IMR-90 (cell line): ENCODE measurements around the gene KLF7. TPM values are rescaled to one million over a fixed set of nuclear protein-coding genes. Genes with fewer than 3 reads are reported as not detected.

Source experiments
- ATAC-seq: fragments of 200-7000 bp; cut with Tn5 transposase; 2 replicates; pipeline ENCODE4 v1.9.1; 2020; ENCODE audit warnings: low read depth, mild to moderate bottlenecking, moderate library complexity
- BruUV-seq: library from RNA; stranded (reverse); fragments of 400-500 nt; replicated peaks from 2 replicates; lab custom pipeline; 2021; lab: Mats Ljungman, UMichigan
- CTCF ChIA-PET: fragments of 300-600 bp; formaldehyde crosslinking; extraction: SDS; loops from one replicate; lab custom pipeline; 2021; ENCODE audit warnings: antibody characterized with exemption; lab: Yijun Ruan, JAX
- POLR2A ChIA-PET: fragments of 300-600 bp; sonication (Branson Sonifier 250); formaldehyde crosslinking; loops from one replicate; lab custom pipeline; 2022; ENCODE audit warnings: antibody characterized with exemption; ENCODE audit not compliant: unreplicated experiment; lab: Charles Lee
- DNase-seq: peaks from one replicate; pipeline ENCODE4 v3.0.0; 2013
- H2AFZ ChIP-seq: replicated peaks from 2 replicates; pipeline ENCODE3; 2013; ENCODE audit warnings: low read length, mild to moderate bottlenecking; ENCODE audit not compliant: poor library complexity
- H2AK5ac ChIP-seq: 2 replicates; pipeline ENCODE4 v1.6.1; 2013; ENCODE audit warnings: low read depth, low read length, inconsistent platforms
- H2AK9ac ChIP-seq: replicated peaks from 2 replicates; pipeline ENCODE3; 2013; ENCODE audit warnings: mild to moderate bottlenecking, low read depth, low read length, moderate library complexity; ENCODE audit not compliant: poor library complexity
- H2BK120ac ChIP-seq: 2 replicates; pipeline ENCODE4 v1.6.1; 2013; ENCODE audit warnings: low read depth, low read length, inconsistent platforms
- H2BK15ac ChIP-seq: 3 replicates; pipeline ENCODE4 v1.6.1; 2013; ENCODE audit warnings: low read depth, low read length, inconsistent platforms
- H2BK20ac ChIP-seq: 2 replicates; pipeline ENCODE4 v1.6.1; 2013; ENCODE audit warnings: low read depth, mild to moderate bottlenecking, inconsistent platforms, low read length, moderate library complexity
- H2BK5ac ChIP-seq: 2 replicates; pipeline ENCODE4 v1.6.1; 2013; ENCODE audit warnings: mild to moderate bottlenecking, low read depth, low read length, inconsistent platforms; ENCODE audit not compliant: poor library complexity, severe bottlenecking
- H3K14ac ChIP-seq: replicated peaks from 2 replicates; pipeline ENCODE4 v1.6.1; 2013; ENCODE audit warnings: low read depth, low read length, inconsistent platforms
- H3K18ac ChIP-seq: 2 replicates; pipeline ENCODE4 v1.6.1; 2013; ENCODE audit warnings: low read depth, low read length, control low read depth
- H3K23ac ChIP-seq: 2 replicates; pipeline ENCODE4 v1.6.1; 2013; ENCODE audit warnings: low read depth, low read length, inconsistent platforms
- H3K27ac ChIP-seq: 2 replicates; pipeline ENCODE4 v1.5.1; 2013; ENCODE audit warnings: mild to moderate bottlenecking, control low read depth, low read length; ENCODE audit not compliant: insufficient read depth
- H3K27me3 ChIP-seq: 2 replicates; pipeline ENCODE4 v1.6.1; 2013; ENCODE audit warnings: low read length; ENCODE audit not compliant: control insufficient read depth, insufficient read depth
- H3K36me3 ChIP-seq: 2 replicates; pipeline ENCODE4 v1.6.1; 2013; ENCODE audit warnings: low read length, mixed read lengths; ENCODE audit not compliant: control insufficient read depth, insufficient read depth
- H3K4ac ChIP-seq: 2 replicates; pipeline ENCODE4 v1.6.1; 2013; ENCODE audit warnings: low read depth, low read length, inconsistent platforms
- H3K4me1 ChIP-seq: 2 replicates; pipeline ENCODE4 v1.6.1; 2013; ENCODE audit warnings: low read length, mixed read lengths; ENCODE audit not compliant: control insufficient read depth, insufficient read depth
- H3K4me2 ChIP-seq: 2 replicates; pipeline ENCODE4 v1.6.1; 2013; ENCODE audit warnings: low read depth, mild to moderate bottlenecking, control low read depth, low read length, moderate library complexity
- H3K4me3 ChIP-seq: 2 replicates; pipeline ENCODE4 v1.5.1; 2013; ENCODE audit warnings: low read depth, mild to moderate bottlenecking, control low read depth, low read length, moderate library complexity; ENCODE audit not compliant: insufficient read depth
- H3K56ac ChIP-seq: 2 replicates; pipeline ENCODE4 v1.6.1; 2013; ENCODE audit warnings: low read length, inconsistent platforms; ENCODE audit not compliant: insufficient read depth; ENCODE audit errors: extremely low read depth
- H3K79me1 ChIP-seq, 2 experiments: 2 replicates each; pipeline ENCODE4 v1.6.1; 2013; ENCODE audit warnings: low read length in 2 of 2, inconsistent platforms in 1 of 2, low read depth in 1 of 2
- H3K9ac ChIP-seq: 2 replicates; pipeline ENCODE4 v1.6.1; 2013; ENCODE audit warnings: low read depth, low read length, control low read depth
- H3K9me1 ChIP-seq: 2 replicates; pipeline ENCODE4 v1.6.1; 2013; ENCODE audit warnings: low read length, inconsistent platforms; ENCODE audit not compliant: insufficient read depth
- H3K9me3 ChIP-seq: 2 replicates; pipeline ENCODE4 v1.6.1; 2013; ENCODE audit warnings: low read length; ENCODE audit not compliant: control insufficient read depth, insufficient read depth
- H4K20me1 ChIP-seq: 2 replicates; pipeline ENCODE4 v1.6.1; 2013; ENCODE audit warnings: low read length, inconsistent platforms; ENCODE audit not compliant: insufficient read depth
- H4K5ac ChIP-seq: 2 replicates; pipeline ENCODE4 v1.6.1; 2013; ENCODE audit warnings: mild to moderate bottlenecking, low read depth, low read length, control low read depth
- H4K8ac ChIP-seq, 2 experiments: 2 replicates each; pipeline ENCODE4 v1.6.1; 2013; ENCODE audit warnings: low read depth in 2 of 2, low read length in 2 of 2, control low read depth in 1 of 2, inconsistent platforms in 1 of 2
- H4K91ac ChIP-seq: 2 replicates; pipeline ENCODE4 v1.6.1; 2013; ENCODE audit warnings: low read depth, low read length, inconsistent platforms; ENCODE audit not compliant: insufficient read depth
- BHLHE40 ChIP-seq: fragments of 150-350 bp; IDR thresholded peaks from 2 replicates; pipeline ENCODE4 v1.6.1; 2016; ENCODE audit warnings: mild to moderate bottlenecking, low read depth, low read length
- CEBPB ChIP-seq: IDR thresholded peaks from 2 replicates; pipeline ENCODE4 v1.6.1; 2012; ENCODE audit warnings: low read depth, low read length, improper control_type of control experiment
- CHD1 ChIP-seq: IDR thresholded peaks from 2 replicates; pipeline ENCODE4 v1.6.1; 2012; ENCODE audit warnings: low read depth, low read length, improper control_type of control experiment
- MAFK ChIP-seq: IDR thresholded peaks from 2 replicates; pipeline ENCODE4 v1.6.1; 2012; ENCODE audit warnings: low read depth, low read length, improper control_type of control experiment
- MAZ ChIP-seq: IDR thresholded peaks from 2 replicates; pipeline ENCODE4 v1.6.1; 2012; ENCODE audit warnings: low read depth, mild to moderate bottlenecking, low read length, improper control_type of control experiment, moderate library complexity, borderline replicate concordance
- MXI1 ChIP-seq: IDR thresholded peaks from 2 replicates; pipeline ENCODE4 v1.6.1; 2012; ENCODE audit warnings: low read depth, mild to moderate bottlenecking, low read length, moderate library complexity, borderline replicate concordance
- NFE2L2 ChIP-seq: fragments of 150-350 bp; IDR thresholded peaks from 2 replicates; pipeline ENCODE4 v1.6.1; 2016; ENCODE audit warnings: low read depth, mild to moderate bottlenecking, low read length
- POLR2A ChIP-seq: IDR thresholded peaks from 2 replicates; pipeline ENCODE4 v1.6.1; 2012; ENCODE audit warnings: mild to moderate bottlenecking, low read depth, low read length
- RAD21 ChIP-seq: IDR thresholded peaks from 2 replicates; pipeline ENCODE4 v1.6.1; 2012; ENCODE audit warnings: low read length, improper control_type of control experiment
- RCOR1 ChIP-seq: IDR thresholded peaks from 2 replicates; pipeline ENCODE4 v1.6.1; 2012; ENCODE audit warnings: mild to moderate bottlenecking, low read length, improper control_type of control experiment; ENCODE audit not compliant: insufficient replicate concordance
- SMC3 ChIP-seq: fragments of 150-350 bp; IDR thresholded peaks from 2 replicates; pipeline ENCODE4 v1.6.1; 2016; ENCODE audit warnings: low read depth, mild to moderate bottlenecking, antibody characterized with exemption, low read length, moderate library complexity
- WGBS, 2 experiments: methylation state at CpG; one replicate each; pipeline versions ENCODE4 v1.1.5 to v1.1.7; 2013; ENCODE audit warnings: missing lambda C conversion rate in 2 of 2; ENCODE audit not compliant: insufficient read length in 1 of 2; ENCODE audit errors: extremely low coverage in 2 of 2; 5-methylcytosine and 5-hydroxymethylcytosine counted together
- dilution Hi-C: fragments of 300-500 bp; cut with HindIII; formaldehyde crosslinking; loops from one replicate; pipeline ENCODE4 v1.14.3; 2018; ENCODE audit warnings: low sequenced_read_pairs; ENCODE audit not compliant: unreplicated experiment
- in situ Hi-C: fragments of 300-500 bp; cut with MboI; formaldehyde crosslinking; loops from 3 replicates; pipeline ENCODE4 v1.14.3; 2019; ENCODE audit warnings: low sequenced_read_pairs, inconsistent platforms, mixed read lengths
- intact Hi-C: fragments of 100-400 bp; cut with micrococcal nuclease; formaldehyde crosslinking; loops from 2 replicates; pipeline ENCODE4 v1.10.0; 2022
- polyA plus RNA-seq, 3 experiments: library from polyadenylated mRNA; depleted of rRNA; stranded (reverse); fragments of >200 nt; gene quantifications; 2 replicates each; pipeline ENCODE4 v1.2.3, GENCODE V29; 2012; ENCODE audit warnings: low replicate concordance in 1 of 3
- total RNA-seq: library from RNA; depleted of rRNA; stranded (reverse); fragments of >200 nt; gene quantifications from 2 replicates; pipeline ENCODE4 v1.2.3, GENCODE V29; 2012
- TF ChIP-seq, protein P1 (sequence below): fragments of 150-350 bp; IDR thresholded peaks from 2 replicates; pipeline ENCODE4 v1.6.1; 2016; ENCODE audit warnings: low read depth, mild to moderate bottlenecking, low read length, moderate library complexity, borderline replicate concordance

The KLF7 gene
- total and polyA plus RNA-seq, 2 of the 4 experiments (the other 2 are of a cell fraction): 23.1 to 28.5 TPM

DNA sequence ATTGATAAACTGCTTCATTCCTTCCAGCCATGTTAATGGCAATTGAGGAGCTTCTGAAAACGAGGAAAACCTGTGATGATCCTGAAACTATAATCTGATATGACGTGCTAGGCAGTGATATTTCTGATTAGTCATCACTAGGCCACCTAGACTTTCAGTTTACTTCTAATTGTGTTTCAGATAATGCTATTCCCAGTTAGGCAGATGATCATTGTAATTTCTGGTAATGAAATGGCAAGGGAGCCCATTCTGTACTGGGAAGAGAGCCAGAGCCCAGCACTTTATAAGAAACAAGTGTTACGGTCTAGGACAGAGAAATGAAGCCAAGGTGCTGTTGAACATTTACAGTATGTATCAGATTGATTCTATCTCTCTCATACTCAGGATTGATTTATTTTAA lies 120.2 kb downstream of the KLF7 start:
- no peak overlapping the region for H3K4ac ChIP-seq
- H2BK5ac ChIP-seq: no peak overlapping the region
- H3K4me2 ChIP-seq: no peak overlapping the region
- no peak overlapping the region for H3K4me3 ChIP-seq
- DNase-seq (peak; percentile 14), ATAC-seq (no peak)
- ChIA-PET CTCF (no interaction called here), POLR2A (no interaction called here)
- WGBS, 2 experiments: no CpG with 5 or more reads among the region's 3 CpGs
- H3K23ac ChIP-seq: no peak overlapping the region
- H2AK5ac ChIP-seq: no peak overlapping the region
- no peak overlapping the region for H2BK120ac ChIP-seq
- H3K14ac ChIP-seq: no peak overlapping the region
- H4K5ac ChIP-seq: no peak overlapping the region
- no peak overlapping the region for H3K56ac ChIP-seq
- H2AFZ ChIP-seq: no peak overlapping the region
- dilution Hi-C loops (no loop called here), intact Hi-C loops (no loop called here), in situ Hi-C loops (no loop called here)
- no peaks in the 10 kb centered on the region for H3K27me3 ChIP-seq
- H2AK9ac ChIP-seq: no peak overlapping the region
- H3K9ac ChIP-seq: no peak overlapping the region
- H3K36me3 ChIP-seq: no peaks in the 10 kb centered on the region
- no peak overlapping the region for H4K8ac ChIP-seq
- no peaks in the 10 kb centered on the region for H3K9me3 ChIP-seq
- no peak overlapping the region for H2BK20ac ChIP-seq
- H4K91ac ChIP-seq: no peak overlapping the region
- no TSS peak for BruUV-seq
- H3K9me1 ChIP-seq: peaks cover 2% of the 10 kb centered on the region; the same call in 1 of the 2 replicates
- H3K27ac ChIP-seq: no peak overlapping the region
- H3K79me1 ChIP-seq: no peaks in the 10 kb centered on the region
- H2BK15ac ChIP-seq: no peak overlapping the region
- no peak overlapping the region for H3K18ac ChIP-seq
- H3K4me1 ChIP-seq: peaks cover 7% of the 10 kb centered on the region
- H4K20me1 ChIP-seq: no peaks in the 10 kb centered on the region
- TF ChIP-seq CHD1 (no peak), MAZ (no peak), NFE2L2 (no peak), CEBPB (no peak), BHLHE40 (no peak), SMC3 (no peak), MXI1 (no peak), POLR2A (no peak), RCOR1 (no peak), MAFK (no peak), RAD21 (no peak)
- TF ChIP-seq, protein P1, sequence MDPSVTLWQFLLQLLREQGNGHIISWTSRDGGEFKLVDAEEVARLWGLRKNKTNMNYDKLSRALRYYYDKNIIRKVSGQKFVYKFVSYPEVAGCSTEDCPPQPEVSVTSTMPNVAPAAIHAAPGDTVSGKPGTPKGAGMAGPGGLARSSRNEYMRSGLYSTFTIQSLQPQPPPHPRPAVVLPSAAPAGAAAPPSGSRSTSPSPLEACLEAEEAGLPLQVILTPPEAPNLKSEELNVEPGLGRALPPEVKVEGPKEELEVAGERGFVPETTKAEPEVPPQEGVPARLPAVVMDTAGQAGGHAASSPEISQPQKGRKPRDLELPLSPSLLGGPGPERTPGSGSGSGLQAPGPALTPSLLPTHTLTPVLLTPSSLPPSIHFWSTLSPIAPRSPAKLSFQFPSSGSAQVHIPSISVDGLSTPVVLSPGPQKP: no peak
